PC-9 (cell line): Measurements from ENCODE around the gene SMARCA2.

Experiments
- CTCF ChIP-seq: fragments of 200-600 bp; sonication (generic); conservative IDR thresholded peaks from 2 replicates; pipeline ENCODE4 v1.6.1; 2017; ENCODE audit warnings: mixed run types, antibody characterized with exemption, mild to moderate bottlenecking, moderate library complexity
- EZH2 ChIP-seq: fragments of 200-600 bp; sonication (generic); IDR thresholded peaks from 2 replicates; pipeline ENCODE4 v1.8.0; 2017; ENCODE audit warnings: antibody characterized with exemption, low read depth

- TF ChIP-seq CTCF (no peak), EZH2 (no peak)
Observed at GRCh38 chr9:2086971-2087370, 71.8 kb downstream of the SMARCA2 start.
